Measurements from ENCODE around the gene TNFRSF18. TPM values are rescaled to one million over a fixed set of nuclear protein-coding genes. Genes with fewer than 3 reads are reported as not detected.

Gene TNFRSF18
- total and polyA plus RNA-seq, 8 donors, result 0.32 to 1.2 (median 0.34) TPM; not detected in 3

GRCh38 chr1:1246577-1247340, 40.4 kb upstream of the TNFRSF18 start, which contains the start of gene C1QTNF12:
TSS of gene C1QTNF12 (minus strand) at chr1:1246722. CDS start at chr1:1246690, 32 bp downstream.
- 6 to 8% methylated on average over 61 to 74 of the region's 74 CpGs for WGBS, 2 donors
- TF ChIP-seq, protein P1, sequence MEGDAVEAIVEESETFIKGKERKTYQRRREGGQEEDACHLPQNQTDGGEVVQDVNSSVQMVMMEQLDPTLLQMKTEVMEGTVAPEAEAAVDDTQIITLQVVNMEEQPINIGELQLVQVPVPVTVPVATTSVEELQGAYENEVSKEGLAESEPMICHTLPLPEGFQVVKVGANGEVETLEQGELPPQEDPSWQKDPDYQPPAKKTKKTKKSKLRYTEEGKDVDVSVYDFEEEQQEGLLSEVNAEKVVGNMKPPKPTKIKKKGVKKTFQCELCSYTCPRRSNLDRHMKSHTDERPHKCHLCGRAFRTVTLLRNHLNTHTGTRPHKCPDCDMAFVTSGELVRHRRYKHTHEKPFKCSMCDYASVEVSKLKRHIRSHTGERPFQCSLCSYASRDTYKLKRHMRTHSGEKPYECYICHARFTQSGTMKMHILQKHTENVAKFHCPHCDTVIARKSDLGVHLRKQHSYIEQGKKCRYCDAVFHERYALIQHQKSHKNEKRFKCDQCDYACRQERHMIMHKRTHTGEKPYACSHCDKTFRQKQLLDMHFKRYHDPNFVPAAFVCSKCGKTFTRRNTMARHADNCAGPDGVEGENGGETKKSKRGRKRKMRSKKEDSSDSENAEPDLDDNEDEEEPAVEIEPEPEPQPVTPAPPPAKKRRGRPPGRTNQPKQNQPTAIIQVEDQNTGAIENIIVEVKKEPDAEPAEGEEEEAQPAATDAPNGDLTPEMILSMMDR (IDR thresholded peaks at IDR 0.05), result no peak
- intact Hi-C loops (cut with DNase I), result loop anchor here in 1 of 3 donors (10.0 kb wide), 1 partner anchor 122 kb away; no protein-coding TSS in a partner anchor
- H3K9me3 ChIP-seq, result no peaks in the 10 kb centered on the region
- H3K27me3 ChIP-seq, result no peaks in the 10 kb centered on the region
- ATAC-seq (peak in 1 of 4 donors; percentile 17), DNase-seq (peak in 2 of 6 donors; percentile 58 to 73), FAIRE-seq (no peak)
- no peaks in the 10 kb centered on the region for H3K4me1 ChIP-seq
- H3K4me3 ChIP-seq, result no peak within 1 kb of the TSS
- no peak within 1 kb of the TSS for H3K27ac ChIP-seq
- H3K36me3 ChIP-seq, result no peaks in the 10 kb centered on the region

DNA sequence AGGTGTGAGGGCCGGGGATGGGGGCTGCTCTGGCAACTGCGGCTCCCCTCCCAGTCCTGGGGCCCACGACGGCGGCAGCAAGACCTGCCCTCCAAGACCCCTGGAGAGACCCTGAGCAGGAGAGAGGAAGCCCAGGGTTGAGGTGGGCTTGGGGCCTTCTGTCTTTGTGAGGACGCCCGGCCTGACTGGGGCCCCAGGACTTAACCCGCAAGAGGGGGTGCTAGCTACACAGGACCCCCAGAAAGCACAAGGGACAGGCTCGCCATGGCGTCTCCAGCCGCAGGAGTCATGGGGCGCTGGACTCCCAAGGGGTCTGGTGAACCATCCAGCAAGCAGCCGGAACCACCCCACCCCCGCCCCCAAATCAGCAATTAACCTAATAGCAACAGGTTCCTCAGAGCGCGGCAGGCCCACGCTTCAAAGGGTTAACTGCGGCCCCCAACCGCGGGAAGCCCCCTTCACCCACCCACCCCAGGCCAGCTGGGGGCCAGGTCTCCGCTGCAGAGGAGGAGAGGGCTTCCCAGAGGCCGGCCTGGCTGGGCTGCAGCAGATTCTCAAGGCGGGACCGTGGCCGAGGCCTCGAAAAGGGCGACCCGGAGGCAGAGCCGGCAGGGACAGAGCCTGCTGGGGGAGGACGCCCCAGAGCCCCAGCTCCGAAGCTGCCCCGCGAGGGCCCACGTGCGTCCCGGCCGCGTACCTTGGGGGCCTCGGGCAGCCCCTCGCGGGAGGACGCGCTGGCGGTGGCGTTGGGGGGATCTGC, 39.6 kb upstream of the TNFRSF18 start:
- H3K9me3 ChIP-seq, result no peaks in the 10 kb centered on the region
- no peaks in the 10 kb centered on the region for H3K4me1 ChIP-seq
- no peak for FAIRE-seq
- no peak overlapping the region for H3K4me3 ChIP-seq
- no peak overlapping the region for H3K27ac ChIP-seq
- no peak for ATAC-seq
- TF ChIP-seq, protein P1 (IDR thresholded peaks at IDR 0.05), result no peak
- no peaks in the 10 kb centered on the region for H3K27me3 ChIP-seq
- intact Hi-C loops (cut with DNase I), result loop anchor here in 1 of 3 donors (10.0 kb wide), 1 partner anchor 121 kb away; no protein-coding TSS in a partner anchor
- WGBS, 2 donors, result 39 to 53% methylated on average over 32 to 45 of the region's 45 CpGs
- H3K36me3 ChIP-seq, result no peaks in the 10 kb centered on the region
- peak in 3 of 6 donors; percentile 19 to 71 (median 60) for DNase-seq

GRCh38 chr1:1245178-1245816, 38.9 kb upstream of the TNFRSF18 start:
- DNase-seq, result peak in 3 of 6 donors; percentile 38 to 72 (median 49)
- H3K27me3 ChIP-seq, result no peaks in the 10 kb centered on the region
- no peaks in the 10 kb centered on the region for H3K36me3 ChIP-seq
- H3K4me3 ChIP-seq, result no peak overlapping the region
- FAIRE-seq, result no peak
- no peaks in the 10 kb centered on the region for H3K4me1 ChIP-seq
- TF ChIP-seq, protein P1 (IDR thresholded peaks at IDR 0.05), result no peak
- H3K27ac ChIP-seq, result no peak overlapping the region
- H3K9me3 ChIP-seq, result no peaks in the 10 kb centered on the region
- WGBS, 2 donors, result 80% methylated on average over 20 to 23 of the region's 23 CpGs
- intact Hi-C loops (cut with DNase I), result loop anchor here in 1 of 3 donors (10.0 kb wide), 1 partner anchor 120 kb away; no protein-coding TSS in a partner anchor
- no peak for ATAC-seq

- DNase-seq, result peak in 2 of 6 donors; percentile 56 to 74
Measured at GRCh38 chr1:1244192-1244811, 37.9 kb upstream of the TNFRSF18 start.

More at GRCh38 chr1:1244192-1244811, 37.9 kb upstream of the TNFRSF18 start:
- ATAC-seq, result no peak
- H3K9me3 ChIP-seq, result no peaks in the 10 kb centered on the region
- TF ChIP-seq, protein P1 (IDR thresholded peaks at IDR 0.05), result no peak
- H3K27ac ChIP-seq, result no peak overlapping the region
- intact Hi-C loops (cut with DNase I), result loop anchor here in 1 of 3 donors (10.0 kb wide), 1 partner anchor 120 kb away; no protein-coding TSS in a partner anchor
- no peaks in the 10 kb centered on the region for H3K36me3 ChIP-seq
- WGBS, 2 donors, result 71 to 76% methylated on average over 30 of the region's 30 CpGs
- no peaks in the 10 kb centered on the region for H3K27me3 ChIP-seq
- no peaks in the 10 kb centered on the region for H3K4me1 ChIP-seq
- FAIRE-seq, result no peak
- H3K4me3 ChIP-seq, result no peak overlapping the region

Data from pancreas (tissue), 10 donors.